ENCODE data around the gene PIK3C2A. TPM values are rescaled to one million over a fixed set of nuclear protein-coding genes. Genes with fewer than 3 reads are reported as not detected.

PIK3C2A gene
- total and polyA plus RNA-seq, 2 of the 8 experiments (the other 6 are each of a cell fraction or from before 2014, with no cell fraction given), result 20.1 to 127 TPM

- TF ChIP-seq RAD21 (IDR thresholded peaks at IDR 0.05 in 1 of 2, conservative IDR thresholded peaks at IDR 0.05 in 1 of 2; ENCODE audit: low read depth in 2 of 2, low read length in 2 of 2) (peak; percentile 37 to 53; a peak in 3 of 4 replicates), HDAC2 (IDR thresholded peaks at IDR 0.05; ENCODE audit: borderline replicate concordance in 1 of 2, low read depth in 2 of 2, low read length in 2 of 2) (no peak), BACH1 (IDR thresholded peaks at IDR 0.05; ENCODE audit: low read length) (no peak), CHD7 (IDR thresholded peaks at IDR 0.05; ENCODE audit: insufficient replicate concordance, low read length) (no peak)
Measured at GRCh38 chr11:17188675-17189074, 19.1 kb downstream of the PIK3C2A start (continued).

All from H1 (cell line).